Peyer's patch (tissue), 4 donors: ENCODE data around the gene IFFO2. TPM values are rescaled to one million over a fixed set of nuclear protein-coding genes. Genes with fewer than 3 reads are reported as not detected.

Source experiments
- DNase-seq, 3 donors: peaks; one replicate each; pipeline ENCODE4 v3.0.0-alpha.2; 2017 to 2019
- H3K27ac ChIP-seq, 4 donors: fragments of 200-600 bp; sonication (generic); one replicate each; pipeline ENCODE4 v1.5.1; 2016 to 2019
- H3K27me3 ChIP-seq, 2 donors: fragments of 200-600 bp; sonication (generic); one replicate each; pipeline ENCODE4 v1.5.1; 2019
- H3K36me3 ChIP-seq, 3 donors: fragments of 200-600 bp; sonication (generic); one replicate each; pipeline ENCODE4 v1.5.1; 2016 to 2019
- H3K4me1 ChIP-seq, 4 donors: fragments of 200-600 bp; sonication (generic); one replicate each; pipeline ENCODE4 v1.5.1; 2016 to 2019
- H3K4me3 ChIP-seq, 4 donors: fragments of 200-600 bp; sonication (generic); 1 replicate in 3 of 4; 2 replicates in 1 of 4; pipeline ENCODE4 v1.5.1; 2016 to 2019; ENCODE audit warnings: mild to moderate bottlenecking in 1 of 4
- H3K9me3 ChIP-seq, 4 donors: fragments of 200-600 bp; sonication (generic); one replicate each; pipeline ENCODE4 v1.5.1; 2016 to 2019; ENCODE audit warnings: mild to moderate bottlenecking in 1 of 4
- CTCF ChIP-seq, 6 experiments: fragments of 450-650 bp in 4 of 6; fragments of 200-600 bp in 2 of 6; sonication (generic) in 1 of 6; IDR thresholded peaks; one replicate each; pipeline ENCODE4 v1.5.1; 2017 to 2019; ENCODE audit warnings: antibody characterized with exemption in 6 of 6, mild to moderate bottlenecking in 3 of 6, moderate library complexity in 1 of 6
- POLR2A ChIP-seq, 2 donors: fragments of 450-650 bp; IDR thresholded peaks; one replicate each; pipeline ENCODE4 v1.5.1; 2017; ENCODE audit warnings: antibody characterized with exemption in 2 of 2, mild to moderate bottlenecking in 2 of 2, moderate library complexity in 2 of 2
- small RNA-seq, 2 donors: library from RNA; depleted of rRNA; stranded (forward); fragments of <200 nt; gene quantifications; one replicate each; pipeline ENCODE3, GENCODE V24; 2016
- total RNA-seq, 4 donors: library from RNA; depleted of rRNA; stranded (reverse); fragments of >200 nt; gene quantifications; one replicate each; pipeline ENCODE4 v1.1.0, GENCODE V29; 2016

The IFFO2 gene
- total RNA-seq, 4 donors from 2014 or later: 1.9 to 14.9 (median 3.8) TPM

DNA sequence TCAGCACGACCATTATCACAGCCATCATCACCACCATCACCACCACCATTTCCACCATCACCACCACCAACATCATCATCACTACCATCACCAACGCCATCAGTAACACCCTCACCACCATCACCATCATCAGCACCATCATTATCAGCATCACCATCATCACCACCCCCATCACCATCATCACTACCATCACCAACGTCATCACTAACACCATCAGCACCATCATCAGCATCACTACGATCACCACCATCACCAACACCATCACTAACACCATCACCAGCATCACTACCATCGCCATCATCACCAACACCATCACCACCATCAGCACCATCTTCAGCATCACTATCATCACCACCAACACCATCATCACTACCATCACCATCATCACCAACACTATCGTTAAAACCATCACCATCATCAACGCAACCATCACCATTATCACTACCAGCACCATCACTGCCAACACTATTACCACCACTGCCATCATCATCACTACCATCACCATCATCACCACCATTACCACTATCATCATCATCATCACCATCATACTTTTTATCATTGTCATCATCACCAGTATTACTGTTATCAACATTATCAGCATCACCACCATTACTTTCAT lies 98.3 kb downstream of the IFFO2 start:
- Histone ChIP-seq H3K36me3 (no peaks in the 10 kb centered on the region), H3K4me1 (no peaks in the 10 kb centered on the region), H3K27me3 (no peaks in the 10 kb centered on the region), H3K9me3 (no peaks in the 10 kb centered on the region), H3K27ac (no peak overlapping the region), H3K4me3 (no peak overlapping the region)
- no peak for DNase-seq
- TF ChIP-seq POLR2A (IDR thresholded peaks at IDR 0.05) (no peak), CTCF (IDR thresholded peaks at IDR 0.05) (no peak)

DNA sequence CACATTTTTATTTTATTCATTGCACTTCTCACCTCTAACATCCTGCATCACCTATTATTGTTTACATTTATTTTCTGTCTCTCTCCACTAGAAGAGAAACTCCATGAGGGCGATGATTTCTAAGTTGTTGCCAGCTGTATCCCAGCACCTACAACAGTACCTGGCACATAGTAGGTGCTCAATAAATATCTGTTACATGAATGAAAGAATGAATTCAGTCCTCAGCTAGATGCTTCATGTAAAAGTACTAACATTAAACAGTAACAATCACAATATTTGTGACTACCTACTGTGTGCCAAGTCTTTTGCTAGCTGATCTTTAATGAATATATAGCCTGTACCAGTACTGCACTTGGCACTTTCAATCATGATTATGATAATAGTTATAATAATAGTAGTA lies 100.0 kb downstream of the IFFO2 start:
- Histone ChIP-seq H3K4me3 (no peak overlapping the region), H3K27me3 (no peaks in the 10 kb centered on the region), H3K9me3 (no peaks in the 10 kb centered on the region), H3K27ac (no peak overlapping the region), H3K36me3 (no peaks in the 10 kb centered on the region), H3K4me1 (no peaks in the 10 kb centered on the region)
- TF ChIP-seq CTCF (IDR thresholded peaks at IDR 0.05) (no peak), POLR2A (IDR thresholded peaks at IDR 0.05) (no peak)
- no peak for DNase-seq

DNA sequence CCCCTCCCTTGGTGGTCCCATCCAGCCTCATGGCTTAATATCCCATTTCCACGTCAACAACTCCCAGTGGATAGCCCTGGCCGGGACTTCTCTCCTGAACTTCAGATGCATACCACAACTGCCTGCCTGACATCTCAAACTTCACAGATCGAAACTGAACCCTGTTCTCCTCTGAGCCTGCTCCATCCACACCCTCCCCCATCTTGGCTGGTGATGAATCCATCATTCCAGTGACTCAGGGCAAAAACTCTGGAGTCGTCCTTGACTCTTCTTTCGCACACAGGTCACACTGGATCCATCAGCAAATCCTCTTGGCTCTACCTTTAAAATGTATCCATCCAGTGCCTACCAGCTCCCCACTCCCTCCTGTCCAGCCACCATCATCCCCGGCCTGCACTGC lies 100.9 kb downstream of the IFFO2 start:
- DNase-seq: no peak
- H3K9me3 ChIP-seq: no peaks in the 10 kb centered on the region
- no peak overlapping the region for H3K4me3 ChIP-seq
- H3K27ac ChIP-seq: no peak overlapping the region
- H3K36me3 ChIP-seq: no peaks in the 10 kb centered on the region
- no peaks in the 10 kb centered on the region for H3K4me1 ChIP-seq
- TF ChIP-seq POLR2A (IDR thresholded peaks at IDR 0.05) (no peak), CTCF (IDR thresholded peaks at IDR 0.05) (no peak)
- no peaks in the 10 kb centered on the region for H3K27me3 ChIP-seq

DNA sequence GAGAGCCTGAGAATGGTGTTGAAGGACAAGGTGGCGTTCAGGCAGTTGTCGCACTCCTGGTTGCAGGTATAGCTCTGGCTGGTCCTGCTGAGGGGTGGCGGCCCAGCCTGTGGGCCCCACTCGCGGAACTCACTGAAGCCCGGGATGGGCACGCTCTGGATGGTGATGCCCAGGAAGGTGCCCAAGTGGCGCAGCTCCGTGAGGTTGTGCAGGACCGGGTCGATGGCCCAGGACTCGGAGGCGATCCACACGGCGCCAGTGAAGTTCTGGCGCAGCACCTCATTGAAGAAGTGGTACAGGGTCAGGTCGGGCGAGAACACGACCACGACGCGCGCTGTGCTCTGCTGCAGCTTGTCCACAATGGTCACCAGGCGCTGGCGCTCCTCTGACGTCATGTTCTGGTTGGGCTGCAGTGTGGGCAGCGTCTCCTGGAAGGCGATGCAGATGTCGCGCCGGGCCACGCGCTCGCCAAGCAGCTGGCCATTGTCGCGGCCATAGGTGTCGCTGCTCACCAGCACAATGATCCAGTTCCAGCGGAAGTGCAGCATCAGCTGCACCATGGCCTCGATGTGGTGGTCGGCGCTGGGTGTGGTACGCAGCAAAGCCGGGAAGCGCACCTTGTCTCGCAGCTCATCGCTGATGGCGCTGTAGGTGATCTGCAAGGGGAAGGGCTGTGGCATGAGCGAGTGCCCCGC lies 102.0 kb downstream of the IFFO2 start:
- no peaks in the 10 kb centered on the region for H3K36me3 ChIP-seq
- no peak for TF ChIP-seq CTCF (IDR thresholded peaks at IDR 0.05)
- no peak for TF ChIP-seq POLR2A (IDR thresholded peaks at IDR 0.05)
- DNase-seq: no peak
- H3K27me3 ChIP-seq: no peaks in the 10 kb centered on the region
- no peaks in the 10 kb centered on the region for H3K9me3 ChIP-seq
- no peak overlapping the region for H3K27ac ChIP-seq
- H3K4me1 ChIP-seq: no peaks in the 10 kb centered on the region
- no peak overlapping the region for H3K4me3 ChIP-seq

Small RNA genes within 50 kb of the gene (small RNA-seq; reads per million reads assigned to genes)
- 0 reads per million in 2 donors for gene MIR1290
- 0 reads per million in 2 donors for gene MIR4695

Other genes with a start within 250 kb of the IFFO2 start
- under 1 TPM in 1 of 4 donors, not detected in 3; 0.35 TPM for gene TAS1R2, start 97.0 kb downstream of the IFFO2 start, total RNA-seq
- gene ALDH4A1, start 54.1 kb downstream of the IFFO2 start, total RNA-seq: 1 to 10 TPM; 2.8 to 5.8 (median 4.1) TPM